Measurements from ENCODE around the gene FNDC3B.

The FNDC3B gene

DNA sequence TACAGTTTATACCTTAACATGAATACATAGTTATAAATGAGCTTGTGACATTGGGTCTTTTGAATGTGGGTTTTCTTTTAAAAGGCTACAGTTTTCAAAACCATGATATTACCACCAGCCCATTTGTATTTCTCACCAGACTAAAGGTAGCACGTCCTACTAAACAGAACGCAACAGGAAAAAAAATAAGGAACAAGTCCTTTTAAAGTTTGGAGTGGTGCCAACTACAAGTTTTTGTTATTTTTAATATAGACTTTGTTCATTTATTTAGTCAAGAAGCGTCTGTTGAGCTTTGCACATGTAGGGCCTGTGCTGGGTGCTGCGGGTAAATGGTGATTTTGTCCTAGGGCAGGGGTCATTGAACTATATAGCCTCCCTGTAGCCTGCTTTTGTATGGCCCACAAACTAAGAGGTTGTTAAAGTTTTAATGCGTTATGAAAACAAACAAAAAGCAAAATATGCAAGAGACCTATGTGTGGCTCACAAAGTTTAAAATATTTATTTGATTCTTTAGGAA lies 244.5 kb downstream of the FNDC3B start (continued):
- no peak for TF ChIP-seq ZNF138 (tag by site-specific recombination; IDR thresholded peaks at IDR 0.05; ENCODE audit: borderline replicate concordance)

DNA sequence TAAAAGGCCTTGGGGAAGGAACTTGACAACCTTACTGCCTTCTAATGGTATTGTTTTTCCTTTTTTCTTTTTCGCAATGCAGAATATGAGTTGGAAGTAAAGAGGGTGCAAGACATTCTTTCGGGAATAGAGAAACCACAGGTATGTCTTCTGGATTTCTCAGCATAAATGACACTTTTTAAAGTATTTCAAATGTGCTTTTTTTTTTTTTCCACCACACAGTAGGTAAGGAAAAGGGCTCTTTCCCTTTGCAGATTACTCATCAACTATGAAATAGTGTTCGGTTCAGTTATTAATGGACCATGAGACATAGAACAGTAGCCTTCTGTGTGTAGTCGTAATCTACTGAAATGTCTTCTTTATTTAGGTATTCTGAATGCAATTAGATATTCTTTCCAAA lies 246.5 kb downstream of the FNDC3B start:
- POLR2A ChIA-PET, result no interaction called here
- Histone ChIP-seq H3K36me3 (ENCODE audit: control insufficient read depth in 2 of 2, insufficient read depth in 1 of 2, low read length in 2 of 2) (peaks cover 0 to 20% of the 10 kb centered on the region in 2 experiments; a peak in 1 of 3 replicates), H3K4me3 (ENCODE audit: low read depth, low read length) (no peak overlapping the region), H3K9me3 (ENCODE audit: control insufficient read depth, insufficient read depth, low read depth, low read length) (no peaks in the 10 kb centered on the region), H3K27ac (ENCODE audit: extremely low read depth, low read depth, low read length) (no peak overlapping the region), H3K4me1 (ENCODE audit: control insufficient read depth, insufficient read depth, low read length) (no peaks in the 10 kb centered on the region)
- TF ChIP-seq ZNF707 (tag by site-specific recombination; IDR thresholded peaks at IDR 0.05), result no peak
- no peak for TF ChIP-seq ZNF670 (tag by site-specific recombination; IDR thresholded peaks at IDR 0.05; ENCODE audit: low read depth)
- no peak for TF ChIP-seq ZNF114 (tag by site-specific recombination; IDR thresholded peaks at IDR 0.05)
- no peak for TF ChIP-seq KLF17 (tag by site-specific recombination; IDR thresholded peaks at IDR 0.05)
- no peak for TF ChIP-seq ZNF624 (tag by site-specific recombination; IDR thresholded peaks at IDR 0.05)
- TF ChIP-seq ZNF501 (tag by site-specific recombination; IDR thresholded peaks at IDR 0.05), result no peak
- no peak for TF ChIP-seq MZF1 (tag by site-specific recombination; IDR thresholded peaks at IDR 0.05; ENCODE audit: borderline replicate concordance)
- TF ChIP-seq ZNF266 (tag by site-specific recombination; IDR thresholded peaks at IDR 0.05; ENCODE audit: low read depth), result no peak
- no peak for TF ChIP-seq ZNF404 (tag by site-specific recombination; IDR thresholded peaks at IDR 0.05)
- CTCF ChIA-PET, result no interaction called here

- Histone ChIP-seq H3K9me3 (ENCODE audit: control insufficient read depth, insufficient read depth, low read depth, low read length) (no peaks in the 10 kb centered on the region), H3K27ac (ENCODE audit: extremely low read depth, low read depth, low read length) (no peak overlapping the region), H3K4me1 (ENCODE audit: control insufficient read depth, insufficient read depth, low read length) (no peaks in the 10 kb centered on the region), H3K36me3 (ENCODE audit: control insufficient read depth in 2 of 2, insufficient read depth in 1 of 2, low read length in 2 of 2) (peaks cover 0 to 20% of the 10 kb centered on the region in 2 experiments; a peak in 1 of 3 replicates), H3K4me3 (ENCODE audit: low read depth, low read length) (no peak overlapping the region)
- peak; percentile 13; the same call in 1 of the 2 replicates for TF ChIP-seq SCRT2 (tag by site-specific recombination; IDR thresholded peaks at IDR 0.05)
- TF ChIP-seq ZSCAN23 (tag by site-specific recombination; IDR thresholded peaks at IDR 0.05), result no peak
- TF ChIP-seq GFI1B (tag by site-specific recombination; IDR thresholded peaks at IDR 0.05), result no peak
- ChIA-PET CTCF (interaction anchor here (1.3 kb wide), 1 partner anchor 46 kb away, joined by 3 read pairs; no protein-coding TSS in a partner anchor), POLR2A (no interaction called here)
These were observed 247.3 kb downstream of the FNDC3B start for GRCh38 chr3:172286548-172287148.

GRCh38 chr3:172287937-172288477 lies 248.6 kb downstream of the FNDC3B start:
- ChIA-PET CTCF (interaction anchor here (0.5 to 1.3 kb wide), 3 partner anchors 44 to 507 kb away, joined by 3 read pairs; no protein-coding TSS in a partner anchor), POLR2A (no interaction called here)
- no peaks in the 10 kb centered on the region for H3K4me1 ChIP-seq (ENCODE audit: control insufficient read depth, insufficient read depth, low read length)
- no peak for TF ChIP-seq ZNF16 (tag by site-specific recombination; IDR thresholded peaks at IDR 0.05; ENCODE audit: low read depth)
- TF ChIP-seq, protein P1, sequence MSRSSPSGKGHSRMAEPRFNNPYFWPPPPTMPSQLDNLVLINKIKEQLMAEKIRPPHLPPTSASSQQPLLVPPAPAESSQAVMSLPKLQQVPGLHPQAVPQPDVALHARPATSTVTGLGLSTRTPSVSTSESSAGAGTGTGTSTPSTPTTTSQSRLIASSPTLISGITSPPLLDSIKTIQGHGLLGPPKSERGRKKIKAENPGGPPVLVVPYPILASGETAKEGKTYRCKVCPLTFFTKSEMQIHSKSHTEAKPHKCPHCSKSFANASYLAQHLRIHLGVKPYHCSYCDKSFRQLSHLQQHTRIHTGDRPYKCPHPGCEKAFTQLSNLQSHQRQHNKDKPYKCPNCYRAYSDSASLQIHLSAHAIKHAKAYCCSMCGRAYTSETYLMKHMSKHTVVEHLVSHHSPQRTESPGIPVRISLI (tag by site-specific recombination; IDR thresholded peaks at IDR 0.05), result no peak
- TF ChIP-seq TRIM28 (IDR thresholded peaks at IDR 0.05; ENCODE audit: borderline replicate concordance, low read length), result no peak
- TF ChIP-seq, protein P2, sequence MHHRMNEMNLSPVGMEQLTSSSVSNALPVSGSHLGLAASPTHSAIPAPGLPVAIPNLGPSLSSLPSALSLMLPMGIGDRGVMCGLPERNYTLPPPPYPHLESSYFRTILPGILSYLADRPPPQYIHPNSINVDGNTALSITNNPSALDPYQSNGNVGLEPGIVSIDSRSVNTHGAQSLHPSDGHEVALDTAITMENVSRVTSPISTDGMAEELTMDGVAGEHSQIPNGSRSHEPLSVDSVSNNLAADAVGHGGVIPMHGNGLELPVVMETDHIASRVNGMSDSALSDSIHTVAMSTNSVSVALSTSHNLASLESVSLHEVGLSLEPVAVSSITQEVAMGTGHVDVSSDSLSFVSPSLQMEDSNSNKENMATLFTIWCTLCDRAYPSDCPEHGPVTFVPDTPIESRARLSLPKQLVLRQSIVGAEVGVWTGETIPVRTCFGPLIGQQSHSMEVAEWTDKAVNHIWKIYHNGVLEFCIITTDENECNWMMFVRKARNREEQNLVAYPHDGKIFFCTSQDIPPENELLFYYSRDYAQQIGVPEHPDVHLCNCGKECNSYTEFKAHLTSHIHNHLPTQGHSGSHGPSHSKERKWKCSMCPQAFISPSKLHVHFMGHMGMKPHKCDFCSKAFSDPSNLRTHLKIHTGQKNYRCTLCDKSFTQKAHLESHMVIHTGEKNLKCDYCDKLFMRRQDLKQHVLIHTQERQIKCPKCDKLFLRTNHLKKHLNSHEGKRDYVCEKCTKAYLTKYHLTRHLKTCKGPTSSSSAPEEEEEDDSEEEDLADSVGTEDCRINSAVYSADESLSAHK (tag by site-specific recombination; IDR thresholded peaks at IDR 0.05), result no peak
- TF ChIP-seq ZNF837 (tag by site-specific recombination; IDR thresholded peaks at IDR 0.05), result no peak
- TF ChIP-seq ZNF37A (tag by site-specific recombination; IDR thresholded peaks at IDR 0.05), result no peak
- TF ChIP-seq ZFP41 (tag by site-specific recombination; IDR thresholded peaks at IDR 0.05; ENCODE audit: borderline replicate concordance), result no peak
- no peak for TF ChIP-seq ZNF2 (tag by site-specific recombination; IDR thresholded peaks at IDR 0.05)
- no peak for TF ChIP-seq ZNF239 (tag by site-specific recombination; IDR thresholded peaks at IDR 0.05)
- no peak for TF ChIP-seq ZNF510 (tag by site-specific recombination; IDR thresholded peaks at IDR 0.05; ENCODE audit: insufficient replicate concordance)
- TF ChIP-seq ZNF768 (tag by site-specific recombination; IDR thresholded peaks at IDR 0.05), result no peak
- TF ChIP-seq ZNF140 (tag by site-specific recombination; IDR thresholded peaks at IDR 0.05), result no peak
- no peak for TF ChIP-seq SCRT2 (tag by site-specific recombination; IDR thresholded peaks at IDR 0.05)
- TF ChIP-seq ZNF19 (tag by site-specific recombination; IDR thresholded peaks at IDR 0.05; ENCODE audit: low read depth), result no peak

More at GRCh38 chr3:172287937-172288477, 248.6 kb downstream of the FNDC3B start:
- Histone ChIP-seq H3K9me3 (ENCODE audit: control insufficient read depth, insufficient read depth, low read depth, low read length) (no peaks in the 10 kb centered on the region), H3K4me3 (ENCODE audit: low read depth, low read length) (no peak overlapping the region), H3K27ac (ENCODE audit: extremely low read depth, low read depth, low read length) (no peak overlapping the region), H3K36me3 (ENCODE audit: control insufficient read depth in 2 of 2, insufficient read depth in 1 of 2, low read length in 2 of 2) (peaks cover 0 to 21% of the 10 kb centered on the region in 2 experiments; a peak in 1 of 3 replicates)
